ENCODE measurements around the gene RALGPS1. TPM values are rescaled to one million over a fixed set of nuclear protein-coding genes. Genes with fewer than 3 reads are reported as not detected.

The RALGPS1 gene
- total RNA-seq, 4 donors from 2014 or later: 27.3 to 42.1 (median 39.1) TPM

DNA sequence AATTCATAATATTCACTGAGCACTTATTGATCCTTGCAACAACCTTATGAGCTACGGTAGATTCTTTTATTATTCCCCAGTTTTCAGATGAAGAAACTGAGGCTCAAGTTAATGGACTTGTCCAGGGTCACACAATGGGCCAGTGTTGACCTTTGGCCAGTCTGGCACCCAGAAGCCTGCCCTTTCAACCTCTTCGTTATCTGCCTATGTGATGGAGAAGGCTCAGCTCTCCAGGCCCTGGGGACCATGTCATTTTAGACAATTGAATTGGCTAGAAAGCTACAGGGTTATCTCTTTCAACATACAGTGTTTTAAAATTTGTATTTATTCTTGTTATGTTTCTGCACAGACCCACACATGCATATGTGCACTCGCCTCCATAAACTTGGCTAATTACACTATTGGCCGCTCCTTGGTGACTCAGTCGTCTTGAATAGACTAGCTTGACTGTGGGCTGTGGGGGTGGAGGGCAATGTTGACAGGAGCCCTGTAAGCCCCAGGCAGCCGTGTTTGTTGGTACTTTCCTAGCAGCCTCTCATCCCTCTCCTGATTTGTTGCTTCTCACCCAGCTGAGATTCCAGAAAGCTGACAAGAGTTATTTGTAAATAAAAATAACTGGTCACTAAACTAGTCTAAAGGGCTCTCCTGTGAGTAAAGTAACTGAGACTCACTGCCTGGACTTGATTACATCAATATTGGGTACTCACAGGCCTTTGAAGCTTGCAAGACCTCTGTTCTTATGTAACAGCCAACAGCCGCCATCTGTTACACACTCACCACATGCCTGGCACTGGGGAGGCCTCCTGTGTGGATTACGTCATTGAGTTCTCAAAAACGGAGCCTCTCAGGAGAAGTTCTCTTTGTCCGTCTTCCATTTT is 216.3 kb downstream of the RALGPS1 start:
- no peaks in the 10 kb centered on the region for H3K27me3 ChIP-seq
- DNase-seq: peak in 1 of 2 donors; percentile 35
- H3K4me3 ChIP-seq (replicated peaks in 1 of 3): no peak overlapping the region
- H3K9me3 ChIP-seq: no peaks in the 10 kb centered on the region
- 82 to 83% methylated on average over 10 of the region's 10 CpGs for WGBS, 2 donors
- intact Hi-C loops (cut with DNase I): no loop called here
- peaks cover 30 to 59% of the 10 kb centered on the region in 2 donors for H3K4me1 ChIP-seq
- no peaks in the 10 kb centered on the region for H3K36me3 ChIP-seq
- TF ChIP-seq POLR2A (IDR thresholded peaks at IDR 0.05): no peak
- TF ChIP-seq, protein P1, sequence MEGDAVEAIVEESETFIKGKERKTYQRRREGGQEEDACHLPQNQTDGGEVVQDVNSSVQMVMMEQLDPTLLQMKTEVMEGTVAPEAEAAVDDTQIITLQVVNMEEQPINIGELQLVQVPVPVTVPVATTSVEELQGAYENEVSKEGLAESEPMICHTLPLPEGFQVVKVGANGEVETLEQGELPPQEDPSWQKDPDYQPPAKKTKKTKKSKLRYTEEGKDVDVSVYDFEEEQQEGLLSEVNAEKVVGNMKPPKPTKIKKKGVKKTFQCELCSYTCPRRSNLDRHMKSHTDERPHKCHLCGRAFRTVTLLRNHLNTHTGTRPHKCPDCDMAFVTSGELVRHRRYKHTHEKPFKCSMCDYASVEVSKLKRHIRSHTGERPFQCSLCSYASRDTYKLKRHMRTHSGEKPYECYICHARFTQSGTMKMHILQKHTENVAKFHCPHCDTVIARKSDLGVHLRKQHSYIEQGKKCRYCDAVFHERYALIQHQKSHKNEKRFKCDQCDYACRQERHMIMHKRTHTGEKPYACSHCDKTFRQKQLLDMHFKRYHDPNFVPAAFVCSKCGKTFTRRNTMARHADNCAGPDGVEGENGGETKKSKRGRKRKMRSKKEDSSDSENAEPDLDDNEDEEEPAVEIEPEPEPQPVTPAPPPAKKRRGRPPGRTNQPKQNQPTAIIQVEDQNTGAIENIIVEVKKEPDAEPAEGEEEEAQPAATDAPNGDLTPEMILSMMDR (IDR thresholded peaks at IDR 0.05): no peak
- H3K27ac ChIP-seq: peak overlapping the region in 1 of 3 donors; percentile 38

DNA sequence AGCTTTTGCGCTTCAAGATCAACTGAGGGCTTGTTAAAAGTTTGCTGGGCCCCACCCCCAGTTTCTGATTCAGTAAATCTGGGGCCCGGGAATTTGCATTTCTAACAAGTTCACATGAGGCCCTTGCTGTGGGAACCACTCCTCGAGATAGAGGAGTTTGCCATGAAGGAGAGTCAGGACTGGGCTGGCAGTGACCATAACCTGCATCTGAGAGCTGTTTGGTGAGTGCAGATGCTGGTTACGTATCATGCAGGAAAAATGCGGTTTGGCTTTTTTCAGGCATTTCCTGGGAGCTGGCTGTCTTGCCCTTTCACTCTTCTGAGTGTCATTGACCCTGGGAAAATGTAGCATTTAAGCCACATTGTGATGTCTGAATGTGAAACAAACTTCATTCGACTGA is 217.3 kb downstream of the RALGPS1 start:
- intact Hi-C loops (cut with DNase I): no loop called here
- 69 to 79% methylated on average over 5 to 6 of the region's 6 CpGs for WGBS, 2 donors
- Histone ChIP-seq H3K27ac (peak overlapping the region in 2 of 3 donors; percentile 19 to 38), H3K36me3 (no peaks in the 10 kb centered on the region), H3K27me3 (no peaks in the 10 kb centered on the region), H3K9me3 (no peaks in the 10 kb centered on the region), H3K4me3 (replicated peaks in 1 of 3) (no peak overlapping the region), H3K4me1 (peaks cover 30 to 59% of the 10 kb centered on the region in 2 donors)
- DNase-seq: no peak
- TF ChIP-seq, protein P1 (IDR thresholded peaks at IDR 0.05): no peak
- no peak for TF ChIP-seq POLR2A (IDR thresholded peaks at IDR 0.05)

DNA sequence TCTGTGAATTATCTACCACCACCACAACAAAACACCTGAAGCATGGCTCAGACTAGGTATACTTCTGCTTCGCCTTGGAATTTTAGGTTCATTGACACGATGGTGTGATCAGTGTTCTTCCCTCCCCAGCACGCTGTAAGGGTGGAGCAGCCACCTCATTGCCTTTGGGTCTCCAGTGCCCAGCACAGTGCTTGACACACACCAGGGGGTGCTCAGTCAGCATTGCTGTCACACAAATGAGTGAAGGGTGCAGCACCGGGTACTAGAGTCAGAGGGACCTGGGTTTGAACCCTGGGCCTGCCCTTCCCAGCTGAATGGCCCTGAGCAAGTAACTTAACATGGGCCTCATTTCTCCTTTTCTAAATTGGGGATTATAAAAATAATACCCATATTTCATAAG is 217.8 kb downstream of the RALGPS1 start:
- Histone ChIP-seq H3K4me1 (peaks cover 30 to 59% of the 10 kb centered on the region in 2 donors), H3K36me3 (no peaks in the 10 kb centered on the region), H3K27me3 (no peaks in the 10 kb centered on the region), H3K4me3 (replicated peaks in 1 of 3) (no peak overlapping the region), H3K27ac (peak overlapping the region in 1 of 3 donors; percentile 38), H3K9me3 (no peaks in the 10 kb centered on the region)
- TF ChIP-seq, protein P1 (IDR thresholded peaks at IDR 0.05): no peak
- no peak for TF ChIP-seq POLR2A (IDR thresholded peaks at IDR 0.05)
- 94 to 97% methylated on average over 4 of the region's 4 CpGs for WGBS, 2 donors
- DNase-seq: no peak
- intact Hi-C loops (cut with DNase I): no loop called here

DNA sequence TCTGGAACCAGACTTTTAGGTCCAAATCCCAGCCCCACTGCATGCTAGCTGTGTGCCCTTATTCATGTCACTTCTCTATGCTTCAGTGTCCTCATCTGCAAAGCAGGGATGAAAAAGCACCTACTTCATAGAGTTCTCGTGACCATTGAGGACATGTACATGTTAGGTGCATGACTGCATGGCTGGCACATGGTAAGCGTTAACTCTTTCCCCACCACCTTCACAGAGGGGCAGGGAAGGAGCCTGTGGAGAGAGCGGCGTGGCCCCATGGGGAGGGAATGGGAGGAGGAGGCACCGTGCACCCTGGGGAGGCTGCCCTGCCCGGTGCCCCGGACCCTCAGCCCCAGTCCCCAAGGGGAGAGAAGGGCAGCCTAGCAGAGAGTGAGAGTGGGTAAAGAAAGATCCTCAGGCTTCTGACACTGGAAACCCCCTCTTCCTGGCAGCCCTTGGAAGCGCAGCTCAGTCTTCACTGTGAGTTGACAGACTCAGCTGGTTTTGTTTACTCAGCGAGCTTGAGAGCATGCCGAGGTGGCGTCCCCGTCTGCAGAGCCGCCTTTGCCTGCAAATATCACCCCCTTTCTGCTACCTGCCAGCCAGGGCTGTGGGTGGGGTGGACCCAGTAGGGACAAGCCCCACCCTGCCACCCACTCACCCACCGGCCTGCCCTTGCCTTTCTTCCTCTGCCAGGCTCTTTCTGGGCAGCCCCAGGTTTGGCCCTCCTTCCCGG is 218.5 kb downstream of the RALGPS1 start:
- WGBS, 2 donors: 43 to 47% methylated on average over 14 to 15 of the region's 15 CpGs
- no peak overlapping the region for H3K4me3 ChIP-seq (replicated peaks in 1 of 3)
- peaks cover 30 to 59% of the 10 kb centered on the region in 2 donors for H3K4me1 ChIP-seq
- intact Hi-C loops (cut with DNase I): no loop called here
- no peaks in the 10 kb centered on the region for H3K9me3 ChIP-seq
- peak; percentile 70 to 71 for DNase-seq
- peak overlapping the region in 2 of 3 donors; percentile 45 to 52 for H3K27ac ChIP-seq
- TF ChIP-seq, protein P1 (IDR thresholded peaks at IDR 0.05): no peak
- TF ChIP-seq POLR2A (IDR thresholded peaks at IDR 0.05): no peak
- H3K36me3 ChIP-seq: no peaks in the 10 kb centered on the region
- no peaks in the 10 kb centered on the region for H3K27me3 ChIP-seq
